OCI-M2 (cell line): ENCODE results near the gene S100A16.
"Not testable (repeated sequence)": the region's sequence is repeated elsewhere in the genome, so short reads cannot be mapped to it uniquely, and the experiment has no call there.

ENCODE experiments used
- DNase-seq: peaks from one replicate; lab custom pipeline; 2025; ENCODE audit not compliant: unreplicated experiment; lab: John Stamatoyannopoulos, UW

Gene S100A16

DNA sequence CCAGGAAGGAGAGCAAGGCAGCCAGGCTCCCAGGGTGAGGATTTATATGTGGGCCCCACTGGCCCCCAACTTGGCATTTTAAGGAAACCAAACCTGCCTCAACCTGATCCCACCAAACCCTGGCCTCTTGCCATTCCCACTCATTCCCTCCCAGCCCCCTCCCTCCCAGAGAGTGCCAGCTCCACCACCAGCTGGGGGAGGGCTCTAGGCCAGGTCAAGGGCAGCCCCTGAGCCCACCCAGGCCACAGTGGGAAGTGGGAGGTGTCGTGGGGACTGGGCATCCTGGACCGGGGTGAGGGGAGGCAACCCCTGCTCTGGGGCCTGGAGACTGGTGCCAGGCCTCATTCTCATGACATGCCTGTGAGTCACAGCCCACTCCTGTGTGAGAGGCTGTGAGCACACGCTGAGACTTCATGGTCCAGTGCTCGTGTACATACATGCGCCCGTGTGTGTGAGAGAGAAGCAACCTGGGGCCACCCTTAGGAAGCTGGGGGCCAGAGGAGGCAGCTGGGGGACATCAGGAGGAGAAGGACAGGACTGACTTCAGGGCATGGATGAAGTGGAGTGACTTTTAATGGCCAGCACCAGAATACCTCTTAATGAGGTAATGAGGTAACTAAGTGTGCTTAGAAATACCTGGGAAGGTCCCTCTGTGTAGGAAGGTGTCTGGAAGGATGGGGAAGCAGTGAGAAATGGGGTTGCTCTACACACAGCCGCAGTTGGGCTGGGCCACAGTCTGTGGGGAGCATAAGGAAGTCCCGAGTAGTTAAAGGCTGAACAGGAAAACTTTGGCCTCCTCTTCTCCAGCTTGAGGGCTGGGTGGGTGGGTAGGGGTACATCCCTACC lies 47.2 kb downstream of the S100A16 start, which contains the start of gene S100A2:
Gene S100A2, minus strand, starts transcription at position 316 of the 846 bp plus-strand sequence. CDS start 1,967 bp downstream, outside the sequence.
- DNase-seq, result no peak

DNA sequence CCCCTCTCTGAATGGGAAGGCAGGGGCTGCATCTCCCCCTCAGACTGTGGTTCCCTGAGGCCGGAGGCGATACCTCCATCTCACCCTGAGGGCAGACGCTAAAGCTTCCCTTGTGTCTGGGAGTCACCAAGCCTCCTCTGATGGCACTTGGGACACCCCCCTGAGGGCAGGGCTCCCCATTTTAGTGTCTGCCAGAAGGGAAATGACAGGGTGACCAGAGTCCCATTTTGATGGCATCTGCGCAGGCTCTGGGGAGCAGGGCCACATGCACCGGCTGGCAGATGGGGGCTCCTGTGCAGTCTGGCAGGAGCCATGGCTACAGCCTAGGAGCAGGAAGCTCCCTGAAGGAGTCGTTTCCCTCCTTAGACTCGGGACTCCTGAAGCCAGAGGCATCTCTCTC lies 48.9 kb downstream of the S100A16 start:
- no peak for DNase-seq

DNA sequence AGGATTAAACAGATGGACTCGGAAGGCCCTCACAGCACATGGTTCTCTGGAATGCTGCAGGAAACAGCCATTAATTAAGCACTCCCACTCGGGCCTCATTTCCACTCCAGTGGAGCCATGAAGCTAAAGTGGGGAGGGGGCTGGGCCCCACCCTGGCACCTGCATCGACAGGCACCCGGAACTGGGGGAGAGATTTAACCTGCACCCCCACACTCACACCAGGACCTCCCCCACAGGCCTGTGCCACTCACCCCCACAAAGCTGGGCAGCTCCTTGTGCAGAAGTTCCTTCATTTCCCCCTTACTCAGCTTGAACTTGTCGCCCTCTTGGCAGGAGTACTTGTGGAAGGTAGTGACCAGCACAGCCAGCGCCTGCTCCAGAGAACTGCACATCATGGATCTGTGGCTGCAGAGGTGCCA lies 49.4 kb downstream of the S100A16 start:
- DNase-seq, result no peak

DNA sequence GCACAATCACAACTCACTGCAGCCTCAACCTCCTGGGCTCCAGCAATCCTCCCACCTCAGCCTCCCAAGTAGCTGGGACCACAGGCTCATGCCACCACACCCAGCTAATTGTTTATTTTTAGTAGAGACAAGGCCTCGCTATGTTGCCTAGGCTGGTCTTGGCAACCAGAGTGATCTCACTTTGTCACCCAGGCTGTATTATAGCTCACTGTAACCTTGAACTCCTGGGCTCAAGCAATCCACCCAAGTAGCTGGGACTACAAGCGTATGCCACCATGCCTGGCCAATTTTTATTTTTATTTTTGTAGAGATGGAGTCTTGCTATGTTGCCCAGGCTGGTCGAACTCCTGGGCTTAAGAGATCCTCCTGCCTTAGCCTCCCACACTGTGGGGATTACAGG lies 50.9 kb downstream of the S100A16 start:
- not testable (repeated sequence) for DNase-seq

DNA sequence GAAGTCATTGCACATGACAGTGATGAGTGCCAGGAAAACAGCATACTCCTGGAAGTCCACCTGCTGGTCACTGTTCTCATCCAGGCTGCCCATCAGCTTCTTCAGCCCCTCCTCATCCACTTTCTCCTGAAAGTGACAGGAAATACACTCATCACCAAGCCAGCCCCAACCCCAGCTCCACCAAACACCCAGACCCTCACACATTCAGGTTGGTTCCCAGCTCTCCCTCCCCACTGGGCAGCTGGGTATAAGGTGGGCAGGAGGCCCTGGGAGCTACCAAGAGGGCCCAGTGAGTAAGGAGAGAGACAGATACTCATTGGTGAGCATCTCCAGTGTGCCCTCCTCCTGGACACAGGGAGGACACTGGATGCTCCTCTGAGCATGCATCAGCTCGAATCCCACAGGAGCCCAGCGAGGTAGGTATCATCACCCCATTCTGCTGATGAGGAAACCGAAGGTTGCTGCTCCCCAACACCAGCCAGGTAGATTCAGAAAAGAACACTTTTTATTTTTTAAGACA lies 51.4 kb downstream of the S100A16 start:
- no peak for DNase-seq

DNA sequence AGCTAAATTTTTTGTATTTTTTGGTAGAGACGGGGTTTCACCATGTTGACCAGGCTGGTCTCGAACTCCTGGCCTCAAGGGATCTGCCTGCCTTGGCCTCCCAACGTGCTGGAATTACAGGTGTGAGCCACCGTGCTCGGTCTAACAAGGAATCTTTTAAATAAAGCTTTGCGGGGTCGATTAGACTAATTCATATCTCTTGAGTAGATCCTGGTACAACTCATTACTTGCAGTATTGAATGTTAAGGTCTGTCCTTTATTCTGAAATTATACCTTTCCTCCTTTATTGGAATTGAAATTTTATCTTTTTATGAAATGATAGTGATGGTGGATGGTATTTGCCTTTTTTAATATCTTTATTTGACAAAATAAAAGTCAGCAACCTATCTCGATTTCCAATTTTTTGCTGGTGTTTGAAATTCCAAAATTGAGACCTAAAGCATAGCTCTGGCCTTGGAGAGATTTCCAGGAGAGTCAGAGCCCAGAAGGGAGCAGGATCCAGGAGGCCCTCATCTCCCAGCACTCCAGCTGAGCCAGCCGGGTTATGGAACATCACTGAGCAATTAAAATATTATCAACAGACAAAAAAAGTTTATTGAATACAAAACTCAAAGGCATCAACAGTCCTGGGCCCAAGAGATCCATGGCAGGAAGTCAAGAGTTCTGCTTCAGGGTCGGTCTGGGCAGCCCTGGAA lies 52.0 kb downstream of the S100A16 start:
- DNase-seq, result no peak

DNA sequence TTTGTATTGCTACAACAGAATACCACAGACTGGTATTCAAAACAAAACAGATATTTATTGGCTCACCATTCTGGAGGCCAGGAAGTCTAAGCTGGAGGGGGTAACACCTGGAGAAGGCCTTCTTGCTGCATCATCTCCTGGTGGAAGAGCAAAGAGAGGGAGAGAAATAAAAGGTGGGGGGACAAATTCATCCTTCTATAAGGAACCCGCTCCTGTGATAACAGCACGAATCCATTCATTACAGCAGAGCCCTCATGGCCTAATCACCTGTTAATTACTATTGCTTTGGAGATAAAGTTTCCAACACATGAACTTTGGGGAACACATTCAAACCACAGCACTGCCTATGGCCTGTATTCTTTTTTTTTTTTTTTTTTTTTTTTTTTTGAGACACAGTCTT lies 52.7 kb downstream of the S100A16 start:
- DNase-seq, result no peak

DNA sequence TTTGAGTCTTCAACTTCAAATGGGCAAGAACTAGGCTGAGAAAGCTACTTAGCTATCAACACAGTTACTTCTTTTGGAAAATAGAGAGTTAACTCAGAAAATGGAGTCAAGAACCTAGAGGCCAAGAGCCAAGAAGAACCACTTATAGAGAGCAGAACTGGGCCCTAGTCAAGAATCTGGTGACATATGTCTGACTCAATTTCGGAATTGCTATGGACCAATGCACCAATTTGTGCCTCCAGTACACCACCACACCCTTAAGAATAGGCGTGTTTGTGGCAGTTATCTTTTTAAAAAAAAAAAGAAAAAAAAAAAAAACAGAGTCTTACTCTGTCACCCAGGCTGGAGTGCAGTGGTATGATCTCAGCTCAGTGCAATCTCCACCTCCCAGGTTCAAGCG lies 55.1 kb downstream of the S100A16 start:
- no peak for DNase-seq
